Tibial artery (tissue), 4 donors: ENCODE results near the gene ONECUT2.

ENCODE experiments used
- DNase-seq, 2 donors: peaks; one replicate each; pipeline ENCODE4 v3.0.0-alpha.2; 2019
- H3K27ac ChIP-seq, 2 donors: fragments of 200-600 bp; sonication (generic) in 1 of 2; 1 replicate in 1 of 2; 2 replicates in 1 of 2; pipeline ENCODE4 v1.5.1; 2018 to 2019; ENCODE audit warnings: mild to moderate bottlenecking in 1 of 2
- H3K27me3 ChIP-seq, 2 donors: fragments of 200-600 bp; sonication (generic) in 1 of 2; one replicate each; pipeline versions ENCODE4 v1.5.1 to v1.6.0; 2016 to 2019
- H3K36me3 ChIP-seq, 3 donors: fragments of 200-600 bp; sonication (generic) in 2 of 3; one replicate each; pipeline ENCODE4 v1.5.1; 2016 to 2019; ENCODE audit warnings: mild to moderate bottlenecking in 2 of 3
- H3K4me1 ChIP-seq, 4 donors: fragments of 200-600 bp; sonication (generic) in 2 of 4; 1 replicate in 3 of 4; 2 replicates in 1 of 4; pipeline ENCODE4 v1.5.1; 2016 to 2019
- H3K4me3 ChIP-seq, 2 donors: fragments of 200-600 bp; sonication (generic) in 1 of 2; 1 replicate in 1 of 2; 2 replicates in 1 of 2; pipeline ENCODE4 v1.5.1; 2018 to 2019; ENCODE audit warnings: mild to moderate bottlenecking in 2 of 2
- H3K9me3 ChIP-seq, 3 donors: fragments of 200-600 bp; sonication (generic) in 1 of 3; one replicate each; pipeline ENCODE4 v1.5.1; 2016 to 2019
- CTCF ChIP-seq, 2 experiments: fragments of 200-600 bp in 1 of 2; fragments of 450-650 bp in 1 of 2; IDR thresholded peaks; one replicate each; pipeline ENCODE4 v1.5.1; 2017 to 2019; ENCODE audit warnings: antibody characterized with exemption in 2 of 2, mild to moderate bottlenecking in 1 of 2, moderate library complexity in 1 of 2
- intact Hi-C: fragments of 100-400 bp; cut with DNase I; formaldehyde crosslinking; loops from one replicate; pipeline ENCODE4 v1.15.0; 2023; ENCODE audit warnings: low total_unique reads

ONECUT2 gene

GRCh38 chr18:57425096-57425495 is 10.1 kb upstream of the ONECUT2 start:
- intact Hi-C loops = no loop called here
- Histone ChIP-seq H3K36me3 (no peaks in the 10 kb centered on the region), H3K9me3 (peaks cover 0 to 29% (median 15%) of the 10 kb centered on the region in 3 donors), H3K27me3 (peaks cover 18 to 52% of the 10 kb centered on the region in 2 donors), H3K27ac (no peak overlapping the region), H3K4me3 (no peak overlapping the region), H3K4me1 (peaks cover 0 to 21% (median 9%) of the 10 kb centered on the region in 4 donors)
- TF ChIP-seq CTCF (IDR thresholded peaks at IDR 0.05) = no peak
- no peak for DNase-seq

- H3K4me1 ChIP-seq = peaks cover 0 to 22% (median 9%) of the 10 kb centered on the region in 4 donors
- H3K4me3 ChIP-seq = no peak overlapping the region
- no peak for DNase-seq
- H3K27me3 ChIP-seq = peaks cover 21 to 63% of the 10 kb centered on the region in 2 donors
- H3K27ac ChIP-seq = no peak overlapping the region
- H3K9me3 ChIP-seq = peaks cover 0 to 19% (median 15%) of the 10 kb centered on the region in 3 donors
- no peak for TF ChIP-seq CTCF (IDR thresholded peaks at IDR 0.05)
- intact Hi-C loops = no loop called here
- no peaks in the 10 kb centered on the region for H3K36me3 ChIP-seq
Observed at GRCh38 chr18:57426187-57426586, 9.0 kb upstream of the ONECUT2 start.

- peaks cover 0 to 18% (median 15%) of the 10 kb centered on the region in 3 donors for H3K9me3 ChIP-seq
- H3K27ac ChIP-seq = no peak overlapping the region
- H3K4me1 ChIP-seq = peaks cover 0 to 22% (median 9%) of the 10 kb centered on the region in 4 donors
- DNase-seq = no peak
- intact Hi-C loops = no loop called here
- no peak for TF ChIP-seq CTCF (IDR thresholded peaks at IDR 0.05)
- peaks cover 21 to 77% of the 10 kb centered on the region in 2 donors for H3K27me3 ChIP-seq
- H3K36me3 ChIP-seq = no peaks in the 10 kb centered on the region
- peak overlapping the region; percentile 26 to 34 for H3K4me3 ChIP-seq
Observed at GRCh38 chr18:57427429-57428201, 7.6 kb upstream of the ONECUT2 start.

GRCh38 chr18:57428221-57429150 is 6.7 kb upstream of the ONECUT2 start:
- DNase-seq = no peak
- Histone ChIP-seq H3K27me3 (peaks cover 21 to 85% of the 10 kb centered on the region in 2 donors), H3K4me3 (peak overlapping the region; percentile 26 to 34)

More at GRCh38 chr18:57428221-57429150, 6.7 kb upstream of the ONECUT2 start:
- Histone ChIP-seq H3K36me3 (no peaks in the 10 kb centered on the region), H3K4me1 (peaks cover 0 to 22% (median 9%) of the 10 kb centered on the region in 4 donors), H3K27ac (no peak overlapping the region), H3K9me3 (peaks cover 0 to 18% (median 15%) of the 10 kb centered on the region in 3 donors)
- no peak for TF ChIP-seq CTCF (IDR thresholded peaks at IDR 0.05)
- intact Hi-C loops = no loop called here
